Hindlimb muscle (tissue), 1 donor: ENCODE results near the gene TPSD1. TPM values are rescaled to one million over a fixed set of nuclear protein-coding genes. Genes with fewer than 3 reads are reported as not detected.
"Not testable (repeated sequence)": the region's sequence is repeated elsewhere in the genome, so short reads cannot be mapped to it uniquely, and the experiment has no call there.

Experiments used
- DNase-seq: peaks from one replicate; pipeline ENCODE4 v3.0.0-alpha.2; 2013
- polyA plus RNA-seq: library from polyadenylated mRNA; unstranded; fragments of 120-200 nt; gene quantifications from one replicate; pipeline ENCODE4 v1.2.1, GENCODE V29; 2013; ENCODE audit not compliant: insufficient read length

Gene TPSD1
- not detected for polyA plus RNA-seq

- DNase-seq = not testable (repeated sequence)
These were observed at the start of gene TPSD1 for GRCh38 chr16:1255276-1256122. Gene TPSD1, plus strand, starts transcription at chr16:1256069. Its CDS starts 212 bp downstream, at chr16:1256281.

- DNase-seq = no peak
These were observed 49.5 kb upstream of the TPSD1 start for GRCh38 chr16:1206326-1206725.

- DNase-seq = no peak
These were observed 49.1 kb upstream of the TPSD1 start for GRCh38 chr16:1206786-1207185.

DNA sequence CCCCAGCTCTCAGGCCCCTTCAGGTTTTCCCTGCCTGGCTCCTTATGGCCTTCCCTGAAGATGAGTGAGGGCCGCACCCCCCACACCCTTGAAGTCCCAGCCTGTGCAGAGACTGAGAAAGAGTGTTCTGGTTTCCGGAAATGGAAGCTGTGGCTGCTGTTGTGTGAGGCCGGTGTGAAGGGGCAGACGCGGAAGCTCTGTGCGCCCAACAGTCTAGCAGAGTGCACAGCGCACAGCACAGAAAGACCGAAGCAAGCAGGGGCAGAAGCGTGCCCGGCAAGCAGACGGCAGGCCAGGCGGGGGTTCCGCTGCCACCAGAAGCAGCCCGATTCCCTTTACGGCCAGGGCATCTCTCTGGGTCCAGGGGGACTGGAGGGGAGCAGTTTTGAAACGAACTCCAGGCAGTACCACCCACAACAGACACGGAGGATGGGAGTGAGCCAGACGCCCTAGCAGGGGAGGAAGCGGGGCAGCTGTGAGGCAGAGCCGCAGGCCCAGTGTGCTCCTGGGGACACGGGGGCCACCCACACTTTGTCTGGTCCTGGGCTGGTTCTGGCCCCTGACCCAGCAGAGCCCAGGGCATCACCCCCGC lies 47.5 kb upstream of the TPSD1 start:
- DNase-seq = no peak

GRCh38 chr16:1209081-1209480 lies 46.8 kb upstream of the TPSD1 start:
- DNase-seq = no peak

DNA sequence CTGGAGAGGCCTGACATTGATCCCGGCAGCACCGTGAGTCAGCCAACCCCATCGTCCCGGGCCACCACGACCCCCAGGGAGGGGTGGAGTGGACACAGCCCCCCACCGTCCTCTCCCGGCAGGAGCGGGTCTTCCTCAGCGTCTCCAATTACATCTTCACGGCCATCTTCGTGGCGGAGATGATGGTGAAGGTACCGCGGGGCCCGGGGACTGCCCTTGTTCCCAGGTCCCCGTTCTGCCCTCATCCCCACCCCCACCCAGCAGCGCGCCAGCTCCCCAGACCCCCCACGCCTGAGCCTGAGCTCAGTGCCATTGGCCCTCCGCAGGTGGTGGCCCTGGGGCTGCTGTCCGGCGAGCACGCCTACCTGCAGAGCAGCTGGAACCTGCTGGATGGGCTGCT lies 45.4 kb upstream of the TPSD1 start:
- DNase-seq = no peak

DNA sequence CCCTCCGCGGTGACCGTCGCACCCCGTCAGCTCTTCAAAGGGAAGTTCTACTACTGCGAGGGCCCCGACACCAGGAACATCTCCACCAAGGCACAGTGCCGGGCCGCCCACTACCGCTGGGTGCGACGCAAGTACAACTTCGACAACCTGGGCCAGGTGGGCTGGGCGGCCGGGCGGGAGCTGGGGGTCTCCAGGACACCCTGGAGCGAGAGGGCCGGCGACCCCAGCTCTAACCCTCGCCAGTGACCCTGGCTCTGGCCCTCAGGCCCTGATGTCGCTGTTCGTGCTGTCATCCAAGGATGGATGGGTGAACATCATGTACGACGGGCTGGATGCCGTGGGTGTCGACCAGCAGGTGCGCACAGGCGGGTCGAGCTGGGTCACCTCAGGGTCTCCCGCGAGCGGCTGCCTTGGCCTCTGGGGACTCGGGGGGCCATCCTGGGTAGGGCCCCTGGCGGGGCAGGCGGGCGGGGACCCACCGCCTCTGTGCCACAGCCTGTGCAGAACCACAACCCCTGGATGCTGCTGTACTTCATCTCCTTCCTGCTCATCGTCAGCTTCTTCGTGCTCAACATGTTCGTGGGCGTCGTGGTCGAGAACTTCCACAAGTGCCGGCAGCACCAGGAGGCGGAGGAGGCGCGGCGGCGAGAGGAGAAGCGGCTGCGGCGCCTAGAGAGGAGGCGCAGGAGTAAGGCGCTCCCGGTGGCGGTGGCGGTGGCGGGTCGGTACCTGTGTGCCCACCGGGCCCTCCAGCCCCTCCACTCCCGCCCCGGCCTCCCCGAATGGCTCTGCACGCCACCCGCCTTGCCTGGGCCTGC lies 44.2 kb upstream of the TPSD1 start:
- DNase-seq = no peak

DNA sequence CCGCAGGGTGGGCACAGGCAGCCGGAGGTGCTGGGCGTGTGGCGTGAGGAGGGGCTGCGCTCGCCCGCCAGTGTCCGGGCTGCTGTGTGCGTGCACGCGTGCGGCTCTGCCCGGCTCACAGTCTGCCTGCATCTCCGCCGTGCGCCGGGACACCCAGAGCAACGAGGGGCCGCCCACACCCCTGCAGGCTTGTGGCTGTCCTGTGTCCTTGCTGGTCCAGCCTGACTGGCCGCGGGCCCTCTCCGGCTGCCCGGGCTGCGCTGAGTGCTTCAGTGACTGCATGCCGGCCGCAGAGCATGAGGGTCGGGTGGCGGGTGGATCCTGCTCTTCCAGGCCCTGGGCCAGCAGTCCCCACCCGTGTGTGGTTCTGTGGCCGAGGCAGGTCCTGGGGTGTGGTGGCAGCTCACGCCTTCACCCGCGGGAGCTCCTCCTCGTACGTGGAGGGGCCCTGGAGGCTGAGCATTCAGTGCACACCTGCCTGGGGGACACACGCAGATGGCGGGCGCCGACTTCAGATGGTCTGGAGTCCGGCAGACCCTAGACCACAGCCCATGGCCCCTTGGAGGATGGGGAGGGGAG lies 43.2 kb upstream of the TPSD1 start:
- DNase-seq = no peak

DNA sequence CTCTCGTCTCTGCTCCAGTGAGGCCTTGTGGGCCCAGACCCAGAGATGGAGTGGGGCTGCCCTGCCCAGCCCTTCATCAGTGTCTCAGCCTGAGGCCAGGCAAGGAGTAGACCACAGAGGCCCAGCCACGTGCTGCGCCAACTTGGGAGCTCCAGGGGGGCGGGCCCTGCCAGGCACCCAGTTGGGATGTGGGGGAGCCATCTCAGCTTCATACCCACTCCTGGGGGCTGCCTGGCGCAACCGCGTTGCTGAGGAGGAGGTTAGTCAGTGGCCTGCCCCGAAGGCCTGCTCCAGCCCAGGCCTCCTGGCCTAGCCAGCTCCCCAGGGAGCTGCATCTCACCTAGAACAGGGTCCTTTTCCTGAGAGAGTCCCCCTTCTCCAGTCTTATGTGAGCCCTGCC lies 42.6 kb upstream of the TPSD1 start:
- no peak for DNase-seq

DNA sequence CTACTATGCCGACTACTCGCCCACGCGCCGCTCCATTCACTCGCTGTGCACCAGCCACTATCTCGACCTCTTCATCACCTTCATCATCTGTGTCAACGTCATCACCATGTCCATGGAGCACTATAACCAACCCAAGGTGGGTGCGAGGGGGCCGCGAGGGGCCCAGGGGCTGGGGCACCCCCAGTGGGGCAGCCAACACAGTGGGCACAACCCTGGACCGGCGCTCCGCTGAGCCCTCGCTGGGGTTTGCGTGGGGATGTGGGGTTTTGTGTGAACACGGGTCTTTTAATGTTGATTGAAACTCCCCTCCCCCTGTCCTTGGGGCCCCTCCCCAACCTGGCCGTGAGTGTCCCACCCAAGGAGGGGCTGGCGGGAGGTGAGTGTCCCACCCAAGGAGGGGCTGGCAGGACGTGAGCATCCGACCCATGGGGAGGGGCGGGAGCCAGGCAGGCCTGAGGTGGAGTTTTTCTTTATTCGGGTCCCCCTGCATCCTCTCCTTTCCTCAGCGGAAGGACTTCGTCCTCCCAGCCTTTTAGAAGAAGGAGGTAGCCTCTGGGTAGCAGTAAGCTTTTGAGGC lies 42.0 kb upstream of the TPSD1 start:
- no peak for DNase-seq

DNA sequence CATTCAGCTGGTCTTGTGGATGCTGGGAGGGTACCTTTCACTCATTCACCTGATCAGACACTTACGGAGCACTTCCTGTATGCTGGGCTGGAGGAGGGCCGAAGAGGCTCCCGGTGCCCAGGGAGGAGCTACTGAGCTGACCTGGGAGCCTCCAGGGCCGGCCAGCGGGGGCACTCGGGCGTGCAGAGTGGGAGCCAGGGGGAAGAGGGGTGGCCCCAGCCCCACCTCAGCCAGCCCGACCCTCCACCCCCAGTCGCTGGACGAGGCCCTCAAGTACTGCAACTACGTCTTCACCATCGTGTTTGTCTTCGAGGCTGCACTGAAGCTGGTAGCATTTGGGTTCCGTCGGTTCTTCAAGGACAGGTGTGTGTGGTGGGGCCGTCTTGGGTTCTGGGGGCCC lies 41.1 kb upstream of the TPSD1 start:
- no peak for DNase-seq

GRCh38 chr16:1215574-1216295 lies 40.1 kb upstream of the TPSD1 start:
- no peak for DNase-seq

DNA sequence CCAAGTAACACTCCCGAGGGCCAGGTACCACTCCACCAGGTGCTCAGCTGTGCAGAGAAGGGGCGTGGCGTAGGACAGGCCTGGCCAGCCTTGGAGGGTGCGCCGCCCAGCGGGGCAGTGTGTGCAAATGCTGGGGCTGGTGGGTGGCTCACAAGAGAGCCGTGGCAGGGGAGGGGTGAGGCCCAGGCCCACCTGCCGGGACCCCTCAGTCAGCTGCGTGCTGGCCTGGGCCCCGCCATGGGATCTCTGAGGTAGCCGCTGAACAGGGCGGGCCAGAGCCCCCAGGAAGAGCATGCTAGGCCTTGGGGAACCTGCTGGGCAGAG lies 39.6 kb upstream of the TPSD1 start:
- no peak for DNase-seq

GRCh38 chr16:1216681-1217400 lies 39.0 kb upstream of the TPSD1 start:
- no peak for DNase-seq

DNA sequence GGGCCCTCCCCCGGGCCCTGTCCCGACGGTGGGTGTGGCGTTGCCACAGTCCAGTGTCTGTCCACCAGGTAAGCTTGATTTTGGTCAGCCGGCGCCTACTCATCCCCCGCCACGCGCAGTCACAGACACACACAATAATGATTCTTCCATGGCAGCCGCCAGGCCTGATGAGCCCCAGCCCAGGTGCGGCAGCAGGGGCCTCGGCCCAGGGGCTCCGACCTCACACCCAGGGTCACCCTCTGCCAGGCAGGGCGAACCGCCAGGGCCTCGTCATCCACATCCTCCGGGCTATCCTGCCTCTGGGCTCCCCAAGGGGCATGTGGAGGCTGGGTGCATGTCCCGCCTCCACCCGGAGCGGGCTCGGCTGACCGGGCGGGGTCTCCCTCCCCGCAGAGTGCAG lies 38.3 kb upstream of the TPSD1 start:
- no peak for DNase-seq

GRCh38 chr16:1218061-1218929 lies 37.6 kb upstream of the TPSD1 start:
- DNase-seq = no peak

GRCh38 chr16:1218930-1219611 lies 36.8 kb upstream of the TPSD1 start:
- DNase-seq = no peak

DNA sequence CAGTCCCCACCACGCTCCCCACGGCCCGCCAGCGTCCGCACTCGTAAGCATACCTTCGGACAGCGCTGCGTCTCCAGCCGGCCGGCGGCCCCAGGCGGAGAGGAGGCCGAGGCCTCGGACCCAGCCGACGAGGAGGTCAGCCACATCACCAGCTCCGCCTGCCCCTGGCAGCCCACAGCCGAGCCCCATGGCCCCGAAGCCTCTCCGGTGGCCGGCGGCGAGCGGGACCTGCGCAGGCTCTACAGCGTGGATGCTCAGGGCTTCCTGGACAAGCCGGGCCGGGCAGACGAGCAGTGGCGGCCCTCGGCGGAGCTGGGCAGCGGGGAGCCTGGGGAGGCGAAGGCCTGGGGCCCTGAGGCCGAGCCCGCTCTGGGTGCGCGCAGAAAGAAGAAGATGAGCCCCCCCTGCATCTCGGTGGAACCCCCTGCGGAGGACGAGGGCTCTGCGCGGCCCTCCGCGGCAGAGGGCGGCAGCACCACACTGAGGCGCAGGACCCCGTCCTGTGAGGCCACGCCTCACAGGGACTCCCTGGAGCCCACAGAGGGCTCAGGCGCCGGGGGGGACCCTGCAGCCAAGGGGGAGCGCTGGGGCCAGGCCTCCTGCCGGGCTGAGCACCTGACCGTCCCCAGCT lies 35.7 kb upstream of the TPSD1 start:
- no peak for DNase-seq
